Neural cell (in vitro differentiated cells): ENCODE results near the gene WIZ. TPM values are rescaled to one million over a fixed set of nuclear protein-coding genes. Genes with fewer than 3 reads are reported as not detected.

Source experiments
- H2AFZ ChIP-seq: fragments of 200-600, 300-800 bp; sonication (generic), shearing (Covaris generic); 2 replicates; pipeline ENCODE4 v1.6.0; 2014; ENCODE audit warnings: low read depth, mild to moderate bottlenecking, antibody characterized with exemption, low read length, moderate library complexity
- H3F3A ChIP-seq: fragments of 200-600 bp; shearing (Covaris generic); 2 replicates; pipeline ENCODE4 v1.6.1; 2016; ENCODE audit warnings: mild to moderate bottlenecking, moderate library complexity, mixed read lengths, antibody characterized with exemption, low read length; ENCODE audit not compliant: insufficient read depth, poor library complexity, severe bottlenecking
- H3K27ac ChIP-seq: fragments of 200-600, 300-800 bp; sonication (generic), shearing (Covaris generic); 2 replicates; pipeline ENCODE4 v1.5.1; 2014; ENCODE audit warnings: mild to moderate bottlenecking, low read length, moderate library complexity
- H3K27me3 ChIP-seq: fragments of 300-800, 200-600 bp; sonication (generic), shearing (Covaris generic); 2 replicates; pipeline ENCODE4 v1.6.0; 2014; ENCODE audit warnings: mild to moderate bottlenecking, low read depth, low read length, moderate library complexity; ENCODE audit not compliant: insufficient read depth
- H3K36me3 ChIP-seq: fragments of 300-800, 200-600 bp; sonication (generic), shearing (Covaris generic); 2 replicates; pipeline ENCODE4 v1.5.1; 2014; ENCODE audit warnings: mild to moderate bottlenecking, antibody characterized with exemption, low read length, moderate library complexity; ENCODE audit not compliant: insufficient read depth
- H3K4me2 ChIP-seq: fragments of 300-800, 200-600 bp; sonication (generic), shearing (Covaris generic); 2 replicates; pipeline ENCODE4 v1.6.0; 2014; ENCODE audit warnings: mild to moderate bottlenecking, low read length
- H3K4me3 ChIP-seq: fragments of 300-800, 200-600 bp; sonication (generic), shearing (Covaris generic); 2 replicates; pipeline ENCODE4 v1.5.1; 2014; ENCODE audit warnings: mild to moderate bottlenecking, low read length, moderate library complexity
- H3K79me2 ChIP-seq: fragments of 200-600 bp; shearing (Covaris generic); replicated peaks from 2 replicates; pipeline ENCODE4 v1.6.0; 2014; ENCODE audit warnings: mild to moderate bottlenecking, low read length, moderate library complexity; ENCODE audit not compliant: insufficient read depth
- H3K9ac ChIP-seq: fragments of 300-800, 200-600 bp; sonication (generic), shearing (Covaris generic); 2 replicates; pipeline ENCODE4 v1.6.1; 2016; ENCODE audit warnings: mild to moderate bottlenecking, low read length, mixed read lengths
- H3K9me2 ChIP-seq: fragments of 200-600 bp; shearing (Covaris generic); 2 replicates; pipeline ENCODE4 v1.6.1; 2016; ENCODE audit warnings: mild to moderate bottlenecking, low read length, mixed read lengths; ENCODE audit not compliant: insufficient read depth
- H3K9me3 ChIP-seq: fragments of 200-600, 300-800 bp; sonication (generic), shearing (Covaris generic); 2 replicates; pipeline ENCODE4 v1.6.1; 2016; ENCODE audit warnings: mild to moderate bottlenecking, mixed run types, low read length, moderate library complexity, mixed read lengths
- H4K20me1 ChIP-seq: fragments of 200-600 bp; shearing (Covaris generic); 2 replicates; pipeline ENCODE4 v1.6.1; 2016; ENCODE audit warnings: mild to moderate bottlenecking, mixed run types; ENCODE audit not compliant: insufficient read depth
- EP300 ChIP-seq: fragments of 450-650 bp; conservative IDR thresholded peaks from 2 replicates; pipeline ENCODE4 v1.6.1; 2014; ENCODE audit warnings: antibody characterized with exemption, mild to moderate bottlenecking, moderate library complexity; ENCODE audit not compliant: poor library complexity, severe bottlenecking
- EZH2 ChIP-seq: fragments of 200-600, 300-800 bp; shearing (Covaris generic), sonication (generic); IDR thresholded peaks from 2 replicates; pipeline ENCODE4 v1.6.1; 2014; ENCODE audit warnings: antibody characterized with exemption, low read length, borderline replicate concordance, mild to moderate bottlenecking; ENCODE audit not compliant: insufficient read depth, poor library complexity, severe bottlenecking
- MXI1 ChIP-seq: fragments of 450-650 bp; conservative IDR thresholded peaks from 2 replicates; pipeline ENCODE4 v1.6.1; 2014; ENCODE audit warnings: antibody characterized with exemption, mild to moderate bottlenecking; ENCODE audit not compliant: poor library complexity, severe bottlenecking
- POLR2AphosphoS5 ChIP-seq: IDR thresholded peaks from 2 replicates; pipeline ENCODE4 v1.6.1; 2012
- RAD21 ChIP-seq: fragments of 450-650 bp; conservative IDR thresholded peaks from 2 replicates; pipeline ENCODE4 v1.6.1; 2014; ENCODE audit warnings: antibody characterized with exemption, mild to moderate bottlenecking, moderate library complexity
- REST ChIP-seq: IDR thresholded peaks from 2 replicates; pipeline ENCODE4 v1.6.1; 2012; ENCODE audit warnings: borderline replicate concordance
- SMC3 ChIP-seq: fragments of 450-650 bp; conservative IDR thresholded peaks from 2 replicates; pipeline ENCODE4 v1.6.1; 2014; ENCODE audit warnings: antibody characterized with exemption, mild to moderate bottlenecking, moderate library complexity; ENCODE audit not compliant: poor library complexity
- TAF1 ChIP-seq: IDR thresholded peaks from 2 replicates; pipeline ENCODE4 v1.6.1; 2012; ENCODE audit warnings: low read depth
- polyA plus RNA-seq: library from polyadenylated mRNA; depleted of rRNA; stranded (reverse); fragments of >200 nt; gene quantifications from 2 replicates; pipeline ENCODE4 v1.2.3, GENCODE V29; 2014
- TF ChIP-seq, protein P1 (sequence below): fragments of 450-650 bp; IDR thresholded peaks from 2 replicates; pipeline ENCODE4 v1.5.1; 2014; ENCODE audit warnings: antibody characterized with exemption, mild to moderate bottlenecking, moderate library complexity; ENCODE audit not compliant: poor library complexity, severe bottlenecking

Gene WIZ
- polyA plus RNA-seq, 1 donor from 2014 or later = 13.0 TPM

GRCh38 chr19:15419413-15420025, 30.2 kb downstream of the WIZ start:
- H3K9me3 ChIP-seq = no peaks in the 10 kb centered on the region
- no peaks in the 10 kb centered on the region for H3K27me3 ChIP-seq
- H2AFZ ChIP-seq = peak overlapping the region; percentile 49
- peak overlapping the region; percentile 96 for H3K4me3 ChIP-seq
- H4K20me1 ChIP-seq = peaks cover 6% of the 10 kb centered on the region
- H3K9me2 ChIP-seq = no peaks in the 10 kb centered on the region
- H3K27ac ChIP-seq = no peak overlapping the region
- H3K79me2 ChIP-seq = peaks cover 39% of the 10 kb centered on the region
- no peaks in the 10 kb centered on the region for H3F3A ChIP-seq
- H3K4me2 ChIP-seq = peak overlapping the region; percentile 47
- peaks cover 18% of the 10 kb centered on the region for H3K36me3 ChIP-seq
- no peak for TF ChIP-seq REST
- no peak for TF ChIP-seq RAD21
- no peak for TF ChIP-seq POLR2AphosphoS5
- TF ChIP-seq EZH2 = no peak
- TF ChIP-seq SMC3 = no peak
- no peak for TF ChIP-seq MXI1
- TF ChIP-seq EP300 = no peak
- TF ChIP-seq, protein P1, sequence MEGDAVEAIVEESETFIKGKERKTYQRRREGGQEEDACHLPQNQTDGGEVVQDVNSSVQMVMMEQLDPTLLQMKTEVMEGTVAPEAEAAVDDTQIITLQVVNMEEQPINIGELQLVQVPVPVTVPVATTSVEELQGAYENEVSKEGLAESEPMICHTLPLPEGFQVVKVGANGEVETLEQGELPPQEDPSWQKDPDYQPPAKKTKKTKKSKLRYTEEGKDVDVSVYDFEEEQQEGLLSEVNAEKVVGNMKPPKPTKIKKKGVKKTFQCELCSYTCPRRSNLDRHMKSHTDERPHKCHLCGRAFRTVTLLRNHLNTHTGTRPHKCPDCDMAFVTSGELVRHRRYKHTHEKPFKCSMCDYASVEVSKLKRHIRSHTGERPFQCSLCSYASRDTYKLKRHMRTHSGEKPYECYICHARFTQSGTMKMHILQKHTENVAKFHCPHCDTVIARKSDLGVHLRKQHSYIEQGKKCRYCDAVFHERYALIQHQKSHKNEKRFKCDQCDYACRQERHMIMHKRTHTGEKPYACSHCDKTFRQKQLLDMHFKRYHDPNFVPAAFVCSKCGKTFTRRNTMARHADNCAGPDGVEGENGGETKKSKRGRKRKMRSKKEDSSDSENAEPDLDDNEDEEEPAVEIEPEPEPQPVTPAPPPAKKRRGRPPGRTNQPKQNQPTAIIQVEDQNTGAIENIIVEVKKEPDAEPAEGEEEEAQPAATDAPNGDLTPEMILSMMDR = no peak
- TF ChIP-seq TAF1 = no peak
- H3K9ac ChIP-seq = no peak overlapping the region

- Histone ChIP-seq H3K36me3 (peaks cover 11% of the 10 kb centered on the region), H3K4me2 (peak within 1 kb of the TSS; percentile 90), H3K27ac (peak within 1 kb of the TSS; percentile 97), H2AFZ (peak within 1 kb of the TSS; percentile 49), H3K9ac (peak within 1 kb of the TSS; percentile 99), H4K20me1 (peaks cover 6% of the 10 kb centered on the region), H3K27me3 (no peaks in the 10 kb centered on the region), H3K9me2 (no peaks in the 10 kb centered on the region), H3K9me3 (no peaks in the 10 kb centered on the region), H3K79me2 (peaks cover 44% of the 10 kb centered on the region), H3K4me3 (peak within 1 kb of the TSS; percentile 96), H3F3A (no peaks in the 10 kb centered on the region)
- TF ChIP-seq REST (peak; percentile 80), POLR2AphosphoS5 (peak; percentile 99), RAD21 (peak; percentile 75), SMC3 (peak; percentile 83), EP300 (peak; percentile 58), TAF1 (no peak), EZH2 (no peak), MXI1 (peak; percentile 87)
- TF ChIP-seq, protein P1 = peak; percentile 98
These were observed 31.0 kb downstream of the WIZ start, which contains the start of gene AKAP8L for GRCh38 chr19:15418579-15419412. TSS of gene AKAP8L (minus strand) at chr19:15418988. CDS start at chr19:15418923, 65 bp downstream.
